ENCODE results near the gene RNF181.
"Not testable (repeated sequence)": the region's sequence is repeated elsewhere in the genome, so short reads cannot be mapped to it uniquely, and the experiment has no call there.

The RNF181 gene

GRCh38 chr2:85590950-85591349 lies 4.6 kb upstream of the RNF181 start:
- no peaks in the 10 kb centered on the region for H3K36me3 ChIP-seq (ENCODE audit: control insufficient read depth, insufficient read depth, low read length)
- H3K4me1 ChIP-seq (ENCODE audit: control insufficient read depth, insufficient read depth, low read length) = peaks cover 50% of the 10 kb centered on the region
- H3K9ac ChIP-seq (ENCODE audit: low read length) = no peak overlapping the region
- H3K27me3 ChIP-seq (ENCODE audit: control insufficient read depth, insufficient read depth, low read length) = no peaks in the 10 kb centered on the region
- H3K4me3 ChIP-seq (ENCODE audit: low read length) = no peak overlapping the region
- H3K9me3 ChIP-seq (ENCODE audit: control insufficient read depth, low read length) = no peaks in the 10 kb centered on the region

GRCh38 chr2:85591563-85591962 lies 4.0 kb upstream of the RNF181 start:
- no peaks in the 10 kb centered on the region for H3K36me3 ChIP-seq (ENCODE audit: control insufficient read depth, insufficient read depth, low read length)
- no peaks in the 10 kb centered on the region for H3K27me3 ChIP-seq (ENCODE audit: control insufficient read depth, insufficient read depth, low read length)
- peaks cover 50% of the 10 kb centered on the region for H3K4me1 ChIP-seq (ENCODE audit: control insufficient read depth, insufficient read depth, low read length)
- H3K9ac ChIP-seq (ENCODE audit: low read length) = no peak overlapping the region
- H3K4me3 ChIP-seq (ENCODE audit: low read length) = no peak overlapping the region
- no peaks in the 10 kb centered on the region for H3K9me3 ChIP-seq (ENCODE audit: control insufficient read depth, low read length)

- not testable (repeated sequence) for H3K9me3 ChIP-seq (ENCODE audit: control insufficient read depth, low read length); H3K27me3 ChIP-seq (ENCODE audit: control insufficient read depth, insufficient read depth, low read length); H3K9ac ChIP-seq (ENCODE audit: low read length); H3K4me3 ChIP-seq (ENCODE audit: low read length); H3K36me3 ChIP-seq (ENCODE audit: control insufficient read depth, insufficient read depth, low read length)
- peaks cover 52% of the 10 kb centered on the region for H3K4me1 ChIP-seq (ENCODE audit: control insufficient read depth, insufficient read depth, low read length)
Measured at GRCh38 chr2:85592299-85592698, 3.2 kb upstream of the RNF181 start.

- H3K9ac ChIP-seq (ENCODE audit: low read length) = no peak overlapping the region
- no peaks in the 10 kb centered on the region for H3K9me3 ChIP-seq (ENCODE audit: control insufficient read depth, low read length)
- no peak overlapping the region for H3K4me3 ChIP-seq (ENCODE audit: low read length)
- no peaks in the 10 kb centered on the region for H3K36me3 ChIP-seq (ENCODE audit: control insufficient read depth, insufficient read depth, low read length)
- H3K4me1 ChIP-seq (ENCODE audit: control insufficient read depth, insufficient read depth, low read length) = peaks cover 47% of the 10 kb centered on the region
- no peaks in the 10 kb centered on the region for H3K27me3 ChIP-seq (ENCODE audit: control insufficient read depth, insufficient read depth, low read length)
Measured at GRCh38 chr2:85593023-85593422, 2.5 kb upstream of the RNF181 start.

GRCh38 chr2:85594715-85595300 lies 737 bp upstream of the RNF181 start:
- peaks cover 6% of the 10 kb centered on the region for H3K36me3 ChIP-seq (ENCODE audit: control insufficient read depth, insufficient read depth, low read length)
- H3K4me3 ChIP-seq (ENCODE audit: low read length) = peak overlapping the region; percentile 99
- H3K9ac ChIP-seq (ENCODE audit: low read length) = peak overlapping the region; percentile 99
- H3K4me1 ChIP-seq (ENCODE audit: control insufficient read depth, insufficient read depth, low read length) = peaks cover 44% of the 10 kb centered on the region
- no peaks in the 10 kb centered on the region for H3K9me3 ChIP-seq (ENCODE audit: control insufficient read depth, low read length)
- H3K27me3 ChIP-seq (ENCODE audit: control insufficient read depth, insufficient read depth, low read length) = no peaks in the 10 kb centered on the region

GRCh38 chr2:85596026-85596333 lies 435 bp downstream of the RNF181 start:
- H3K4me3 ChIP-seq (ENCODE audit: low read length) = peak overlapping the region; percentile 99
- H3K36me3 ChIP-seq (ENCODE audit: control insufficient read depth, insufficient read depth, low read length) = peaks cover 6% of the 10 kb centered on the region
- peaks cover 32% of the 10 kb centered on the region for H3K4me1 ChIP-seq (ENCODE audit: control insufficient read depth, insufficient read depth, low read length)
- H3K9ac ChIP-seq (ENCODE audit: low read length) = peak overlapping the region; percentile 99
- no peaks in the 10 kb centered on the region for H3K27me3 ChIP-seq (ENCODE audit: control insufficient read depth, insufficient read depth, low read length)
- no peaks in the 10 kb centered on the region for H3K9me3 ChIP-seq (ENCODE audit: control insufficient read depth, low read length)

- no peaks in the 10 kb centered on the region for H3K9me3 ChIP-seq (ENCODE audit: control insufficient read depth, low read length)
- peaks cover 31% of the 10 kb centered on the region for H3K4me1 ChIP-seq (ENCODE audit: control insufficient read depth, insufficient read depth, low read length)
- peak overlapping the region; percentile 99 for H3K9ac ChIP-seq (ENCODE audit: low read length)
- peak overlapping the region; percentile 99 for H3K4me3 ChIP-seq (ENCODE audit: low read length)
- peaks cover 6% of the 10 kb centered on the region for H3K36me3 ChIP-seq (ENCODE audit: control insufficient read depth, insufficient read depth, low read length)
- H3K27me3 ChIP-seq (ENCODE audit: control insufficient read depth, insufficient read depth, low read length) = no peaks in the 10 kb centered on the region
Measured at GRCh38 chr2:85596486-85597143, 1.1 kb downstream of the RNF181 start.

GRCh38 chr2:85597241-85597640 lies 1.7 kb downstream of the RNF181 start:
- H3K4me3 ChIP-seq (ENCODE audit: low read length) = no peak overlapping the region
- H3K9ac ChIP-seq (ENCODE audit: low read length) = no peak overlapping the region
- no peaks in the 10 kb centered on the region for H3K9me3 ChIP-seq (ENCODE audit: control insufficient read depth, low read length)
- peaks cover 28% of the 10 kb centered on the region for H3K4me1 ChIP-seq (ENCODE audit: control insufficient read depth, insufficient read depth, low read length)
- H3K36me3 ChIP-seq (ENCODE audit: control insufficient read depth, insufficient read depth, low read length) = peaks cover 6% of the 10 kb centered on the region
- H3K27me3 ChIP-seq (ENCODE audit: control insufficient read depth, insufficient read depth, low read length) = no peaks in the 10 kb centered on the region

- no peaks in the 10 kb centered on the region for H3K9me3 ChIP-seq (ENCODE audit: control insufficient read depth, low read length)
- H3K36me3 ChIP-seq (ENCODE audit: control insufficient read depth, insufficient read depth, low read length) = peaks cover 6% of the 10 kb centered on the region
- peaks cover 28% of the 10 kb centered on the region for H3K4me1 ChIP-seq (ENCODE audit: control insufficient read depth, insufficient read depth, low read length)
Measured at GRCh38 chr2:85598594-85599340, 3.2 kb downstream of the RNF181 start.

GRCh38 chr2:85599468-85600234 lies 4.1 kb downstream of the RNF181 start:
- Histone ChIP-seq H3K27me3 (ENCODE audit: control insufficient read depth, insufficient read depth, low read length) (no peaks in the 10 kb centered on the region), H3K9me3 (ENCODE audit: control insufficient read depth, low read length) (no peaks in the 10 kb centered on the region), H3K9ac (ENCODE audit: low read length) (no peak overlapping the region), H3K36me3 (ENCODE audit: control insufficient read depth, insufficient read depth, low read length) (peaks cover 6% of the 10 kb centered on the region), H3K4me3 (ENCODE audit: low read length) (no peak overlapping the region), H3K4me1 (ENCODE audit: control insufficient read depth, insufficient read depth, low read length) (peaks cover 23% of the 10 kb centered on the region)

More at GRCh38 chr2:85598594-85599340, 3.2 kb downstream of the RNF181 start:
- no peak overlapping the region for H3K4me3 ChIP-seq (ENCODE audit: low read length)
- H3K27me3 ChIP-seq (ENCODE audit: control insufficient read depth, insufficient read depth, low read length) = no peaks in the 10 kb centered on the region
- no peak overlapping the region for H3K9ac ChIP-seq (ENCODE audit: low read length)

GRCh38 chr2:85600235-85600575 lies 4.7 kb downstream of the RNF181 start:
- Histone ChIP-seq H3K27me3 (ENCODE audit: control insufficient read depth, insufficient read depth, low read length) (no peaks in the 10 kb centered on the region), H3K4me1 (ENCODE audit: control insufficient read depth, insufficient read depth, low read length) (peaks cover 23% of the 10 kb centered on the region), H3K36me3 (ENCODE audit: control insufficient read depth, insufficient read depth, low read length) (peaks cover 6% of the 10 kb centered on the region), H3K4me3 (ENCODE audit: low read length) (no peak overlapping the region), H3K9me3 (ENCODE audit: control insufficient read depth, low read length) (no peaks in the 10 kb centered on the region), H3K9ac (ENCODE audit: low read length) (no peak overlapping the region)

All from mucosa of stomach (tissue), 1 donor.